Psoas muscle (tissue), 8 donors: ENCODE data around the gene PLS3. TPM values are rescaled to one million over a fixed set of nuclear protein-coding genes. Genes with fewer than 3 reads are reported as not detected.

Experiments
- ATAC-seq, 4 donors: fragments of 200-7000 bp; cut with Tn5 transposase; one replicate each; pipeline ENCODE4 v1.9.1; 2020; ENCODE audit warnings: moderate library complexity in 3 of 4, mild to moderate bottlenecking in 2 of 4
- DNase-seq, 2 donors: peaks; one replicate each; pipeline ENCODE4 v3.0.0-alpha.2; 2020
- H3K27ac ChIP-seq: fragments of 200-600 bp; one replicate; pipeline ENCODE4 v1.8.0; 2022
- H3K27me3 ChIP-seq, 3 donors: fragments of 200-600 bp in 1 of 3; one replicate each; pipeline versions ENCODE4 v1.6.1 to v1.8.0; 2013 to 2022; ENCODE audit warnings: low read length in 2 of 3, mild to moderate bottlenecking in 2 of 3, moderate library complexity in 1 of 3; ENCODE audit not compliant: insufficient read depth in 3 of 3
- H3K36me3 ChIP-seq, 2 donors: fragments of 200-600 bp in 1 of 2; one replicate each; pipeline versions ENCODE4 v1.6.1 to v1.8.0; 2013 to 2022; ENCODE audit warnings: low read depth in 1 of 2, mild to moderate bottlenecking in 1 of 2, moderate library complexity in 1 of 2; ENCODE audit not compliant: insufficient read depth in 1 of 2
- H3K4me1 ChIP-seq: fragments of 200-600 bp; one replicate; pipeline ENCODE4 v1.8.0; 2022
- H3K4me3 ChIP-seq: fragments of 200-600 bp; one replicate; pipeline ENCODE4 v1.8.0; 2022; ENCODE audit warnings: mild to moderate bottlenecking
- H3K9me3 ChIP-seq: fragments of 200-600 bp; one replicate; pipeline ENCODE4 v1.8.0; 2022
- CTCF ChIP-seq: fragments of 200-600 bp; IDR thresholded peaks from one replicate; pipeline ENCODE4 v1.8.0; 2022; ENCODE audit warnings: antibody characterized with exemption
- WGBS, 3 donors: extraction: QIAGEN DNeasy Blood & Tissue Kit; methylation state at CpG; one replicate each; pipeline versions ENCODE4 v1.1.6 to v1.1.7; 2013; 5-methylcytosine and 5-hydroxymethylcytosine counted together
- intact Hi-C, 2 donors: fragments of 100-400 bp; cut with DNase I; formaldehyde crosslinking; loops; one replicate each; pipeline versions ENCODE4 v1.11.0 to v1.14.2; 2022
- polyA plus RNA-seq, 3 donors: library from polyadenylated mRNA; stranded (reverse); fragments of 200-250 nt; gene quantifications; one replicate each; pipeline ENCODE4 v1.2.3, GENCODE V29; 2013
- total RNA-seq, 4 donors: library from RNA; stranded (reverse); fragmentation: NEBNext Ultra II Directional in 2 of 4; extraction: Animal tissue kit (Norgen Biotek cat#: 25700) in 2 of 4; gene quantifications; one replicate each; pipeline versions ENCODE4 v1.2.1 to v1.2.4, GENCODE V29; 2021 to 2023
- donor health status: healthy with polysubstance abuse.
- donor health status: DM: no; HTN: no; CAD: no; lungs with moderate emphysema.
- donor health status: Bipolar disorder and iron deficiency.
- donor health status: healthy.
- donor health status: DM: yes; HTN: yes; CAD: no.
- donor health status: DM: no; HTN: no; CAD: no.
- donor health status: DM: no; HTN: no; CAD: no.
- donor health status: DM: yes; HTN: yes; CAD: no.

PLS3 gene
- total and polyA plus RNA-seq, 7 donors, result 12.9 to 31.3 (median 21.5) TPM

GRCh38 chrX:115690511-115691216, 129.7 kb downstream of the PLS3 start:
- peaks cover 0 to 15% (median 0%) of the 10 kb centered on the region in 3 donors for H3K27me3 ChIP-seq
- H3K9me3 ChIP-seq, result no peaks in the 10 kb centered on the region
- H3K36me3 ChIP-seq, result no peaks in the 10 kb centered on the region
- WGBS, 3 donors, result 9 to 28% (median 17%) methylated on average over 4 of the region's 4 CpGs
- ATAC-seq (peak; percentile 40 to 78 (median 71)), DNase-seq (no peak)
- H3K4me1 ChIP-seq, result no peaks in the 10 kb centered on the region
- intact Hi-C loops, result loop anchor here in 1 of 2 donors (5.0 kb wide), 1 partner anchor 358 kb away; no protein-coding TSS in a partner anchor
- no peak overlapping the region for H3K4me3 ChIP-seq
- TF ChIP-seq CTCF, result peak; percentile 80
- H3K27ac ChIP-seq, result no peak overlapping the region

- 48 to 66% (median 62%) methylated on average over 6 of the region's 6 CpGs for WGBS, 3 donors
- Histone ChIP-seq H3K4me3 (no peak overlapping the region), H3K4me1 (no peaks in the 10 kb centered on the region), H3K9me3 (no peaks in the 10 kb centered on the region), H3K36me3 (no peaks in the 10 kb centered on the region), H3K27ac (no peak overlapping the region), H3K27me3 (peaks cover 0 to 15% (median 0%) of the 10 kb centered on the region in 3 donors)
- DNase-seq, result no peak
- ATAC-seq, result no peak
- intact Hi-C loops, result loop anchor here in 1 of 2 donors (5.0 kb wide), 1 partner anchor 361 kb away; no protein-coding TSS in a partner anchor
- TF ChIP-seq CTCF, result no peak
Observed at GRCh38 chrX:115693476-115693875, 132.5 kb downstream of the PLS3 start.

GRCh38 chrX:115694028-115694427, 133.1 kb downstream of the PLS3 start:
- ATAC-seq (no peak), DNase-seq (no peak)
- WGBS, 3 donors, result 30 to 53% (median 31%) methylated on average over 6 of the region's 6 CpGs
- TF ChIP-seq CTCF, result no peak
- Histone ChIP-seq H3K27ac (no peak overlapping the region), H3K9me3 (no peaks in the 10 kb centered on the region), H3K36me3 (no peaks in the 10 kb centered on the region), H3K27me3 (peaks cover 0 to 15% (median 0%) of the 10 kb centered on the region in 3 donors), H3K4me3 (no peak overlapping the region), H3K4me1 (no peaks in the 10 kb centered on the region)
- intact Hi-C loops, result loop anchor here in 1 of 2 donors (5.0 kb wide), 1 partner anchor 362 kb away; no protein-coding TSS in a partner anchor

GRCh38 chrX:115696039-115696438, 135.1 kb downstream of the PLS3 start:
- DNase-seq (no peak), ATAC-seq (no peak)
- H3K27ac ChIP-seq, result no peak overlapping the region
- H3K4me1 ChIP-seq, result no peaks in the 10 kb centered on the region
- no peak overlapping the region for H3K4me3 ChIP-seq
- 32 to 66% (median 51%) methylated on average over 6 of the region's 6 CpGs for WGBS, 3 donors
- intact Hi-C loops, result no loop called here
- no peak for TF ChIP-seq CTCF
- H3K36me3 ChIP-seq, result no peaks in the 10 kb centered on the region
- H3K27me3 ChIP-seq, result peaks cover 0 to 9% (median 0%) of the 10 kb centered on the region in 3 donors
- no peaks in the 10 kb centered on the region for H3K9me3 ChIP-seq
